ENCODE measurements around the gene SLC19A3. TPM values are rescaled to one million over a fixed set of nuclear protein-coding genes. Genes with fewer than 3 reads are reported as not detected.
"Not testable (repeated sequence)": the region's sequence is repeated elsewhere in the genome, so short reads cannot be mapped to it uniquely, and the experiment has no call there.

SLC19A3 gene
- total RNA-seq, 1 experiment from 2014 or later, result not detected

DNA sequence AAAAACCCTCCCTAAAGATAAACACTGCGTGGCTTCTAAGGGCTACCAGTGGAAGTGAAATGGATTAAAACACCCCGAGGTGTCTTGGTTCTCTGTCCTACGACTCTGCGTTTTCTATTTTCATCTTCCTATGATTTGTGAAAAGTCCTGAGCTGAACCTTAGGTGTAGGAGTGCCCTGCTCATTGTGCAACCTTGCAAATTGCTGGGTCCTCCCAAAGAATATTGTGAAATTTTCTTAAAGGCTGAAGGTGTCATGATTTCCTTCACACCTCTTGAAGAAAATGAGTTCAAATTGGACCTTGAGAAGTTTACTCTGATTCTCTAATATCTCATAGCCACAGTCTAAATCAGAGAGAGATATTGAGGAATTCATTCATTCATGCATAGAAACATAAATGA lies 1.8 kb upstream of the SLC19A3 start:
- DNase-seq, result no peak
- Histone ChIP-seq H3K4me1 (no peaks in the 10 kb centered on the region), H3K27me3 (no peaks in the 10 kb centered on the region)

DNA sequence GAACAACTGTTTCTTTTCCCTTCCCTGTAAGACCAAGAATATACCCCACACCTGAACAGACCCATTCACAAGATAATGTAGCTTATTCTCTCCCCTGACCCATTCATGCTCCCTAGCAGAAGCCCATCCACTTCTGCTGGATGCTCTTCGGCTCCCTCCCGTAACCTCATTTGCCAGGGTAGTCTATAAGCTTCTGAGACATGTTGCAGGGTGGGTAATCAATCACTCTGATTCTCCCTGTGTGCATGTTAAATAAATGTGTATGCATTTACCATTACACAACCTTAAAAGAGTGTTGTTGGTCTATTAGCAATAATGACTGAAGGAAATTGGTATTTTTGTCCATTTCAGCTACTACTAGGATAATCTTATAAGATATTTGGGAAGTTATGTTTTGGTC lies 1.3 kb downstream of the SLC19A3 start:
- Histone ChIP-seq H3K27ac (no peak overlapping the region), H3K36me3 (no peaks in the 10 kb centered on the region), H3K9me3 (replicated peaks) (no peaks in the 10 kb centered on the region), H3K4me1 (no peaks in the 10 kb centered on the region), H3K4me3 (no peak overlapping the region), H3K27me3 (no peaks in the 10 kb centered on the region)
- no peak for DNase-seq

More for the DNA sequence above, 1.8 kb upstream of the SLC19A3 start:
- Histone ChIP-seq H3K36me3 (no peaks in the 10 kb centered on the region), H3K4me3 (no peak overlapping the region), H3K27ac (no peak overlapping the region), H3K9me3 (replicated peaks) (no peaks in the 10 kb centered on the region)

DNA sequence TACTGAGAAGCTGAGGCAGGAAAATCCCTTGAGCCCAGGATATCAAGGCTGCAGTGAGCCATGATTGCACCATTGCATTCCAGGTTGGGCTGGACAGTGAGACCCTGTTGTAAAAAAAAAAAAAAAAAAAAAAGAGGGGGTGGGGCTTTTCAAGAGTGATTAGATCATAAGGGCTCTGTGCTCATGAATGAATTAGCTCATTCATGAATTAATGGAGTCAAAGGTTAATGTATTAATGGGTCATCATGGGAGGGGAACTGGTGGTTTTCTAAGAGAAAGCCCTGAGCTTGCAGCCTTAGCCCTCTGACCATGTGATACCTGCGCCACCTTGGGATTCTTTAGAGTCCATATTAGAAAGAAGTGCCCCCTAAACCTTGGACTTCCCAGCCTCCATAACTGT lies 4.5 kb downstream of the SLC19A3 start:
- H3K36me3 ChIP-seq, result no peaks in the 10 kb centered on the region
- DNase-seq, result no peak
- H3K4me1 ChIP-seq, result no peaks in the 10 kb centered on the region
- no peak overlapping the region for H3K4me3 ChIP-seq
- no peaks in the 10 kb centered on the region for H3K9me3 ChIP-seq (replicated peaks)
- H3K27ac ChIP-seq, result no peak overlapping the region
- H3K27me3 ChIP-seq, result no peaks in the 10 kb centered on the region; the same call in 1 of the 2 replicates

DNA sequence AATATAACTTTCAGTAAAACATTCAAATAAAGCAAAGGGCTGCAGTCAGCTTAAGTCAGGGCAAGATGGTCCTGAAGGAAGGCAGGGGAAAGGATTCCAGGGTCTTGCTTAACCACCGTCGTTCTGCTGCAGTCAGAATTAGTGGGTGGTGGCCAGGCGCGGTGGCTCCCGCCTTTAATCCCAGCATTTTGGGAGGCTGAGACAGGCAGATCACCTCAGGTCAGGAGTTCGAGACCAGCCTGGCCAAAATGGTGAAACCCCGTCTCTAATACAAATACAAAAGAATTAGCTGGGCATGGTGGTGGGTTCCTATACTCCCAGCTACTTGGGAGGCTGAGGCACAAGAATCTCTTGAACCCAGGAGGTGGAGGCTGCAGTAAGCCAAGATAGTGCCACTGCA lies 6.8 kb downstream of the SLC19A3 start:
- H3K4me3 ChIP-seq, result no peak overlapping the region
- no peaks in the 10 kb centered on the region for H3K4me1 ChIP-seq
- H3K36me3 ChIP-seq, result no peaks in the 10 kb centered on the region
- H3K9me3 ChIP-seq (replicated peaks), result no peaks in the 10 kb centered on the region
- no peak overlapping the region for H3K27ac ChIP-seq
- no peak for DNase-seq
- H3K27me3 ChIP-seq, result no peaks in the 10 kb centered on the region; the same call in 1 of the 2 replicates

DNA sequence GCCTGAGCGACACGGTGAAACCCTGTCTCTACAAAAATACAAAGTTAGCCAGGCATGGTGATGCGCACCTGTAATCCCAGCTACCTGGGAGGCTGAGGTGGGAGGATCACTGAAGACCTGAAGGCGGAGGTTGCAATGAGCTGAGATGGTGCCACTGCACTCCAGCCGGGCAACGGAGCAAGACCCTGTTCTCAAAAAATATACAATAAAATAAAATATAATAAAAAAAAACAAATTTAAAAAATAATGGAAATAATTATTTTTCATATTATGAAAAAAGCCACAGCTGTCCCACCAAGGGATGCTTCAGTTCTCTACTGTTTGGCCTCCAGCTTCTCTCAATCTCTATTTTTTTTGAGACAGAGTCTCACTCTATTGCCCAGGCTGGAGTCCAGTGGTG lies 10.4 kb downstream of the SLC19A3 start:
- no peaks in the 10 kb centered on the region; the same call in 1 of the 2 replicates for H3K27me3 ChIP-seq
- no peaks in the 10 kb centered on the region for H3K36me3 ChIP-seq
- no peak for DNase-seq
- H3K4me3 ChIP-seq, result no peak overlapping the region
- peaks cover 15% of the 10 kb centered on the region for H3K4me1 ChIP-seq
- no peaks in the 10 kb centered on the region for H3K9me3 ChIP-seq (replicated peaks)
- H3K27ac ChIP-seq, result no peak overlapping the region

DNA sequence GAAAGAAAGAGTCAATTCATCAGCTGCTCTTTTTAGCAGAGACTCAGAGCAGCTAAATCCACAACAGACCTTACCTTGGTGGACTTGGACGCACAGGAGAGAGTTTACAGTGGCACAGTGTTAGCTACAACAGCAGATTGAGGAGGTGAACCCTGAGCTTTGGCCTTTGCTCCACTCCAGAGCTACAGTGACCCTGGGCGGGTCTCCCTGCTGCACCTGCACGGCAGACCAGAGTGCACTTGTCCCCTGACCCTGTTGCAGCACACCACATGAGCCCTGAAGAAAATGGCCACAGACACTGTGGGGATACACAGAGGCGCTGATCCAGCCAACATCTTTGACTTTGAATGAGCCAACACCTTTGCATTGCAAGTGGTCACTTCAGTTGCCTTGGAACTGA lies 11.0 kb downstream of the SLC19A3 start:
- DNase-seq, result no peak
- H3K36me3 ChIP-seq, result no peaks in the 10 kb centered on the region

DNA sequence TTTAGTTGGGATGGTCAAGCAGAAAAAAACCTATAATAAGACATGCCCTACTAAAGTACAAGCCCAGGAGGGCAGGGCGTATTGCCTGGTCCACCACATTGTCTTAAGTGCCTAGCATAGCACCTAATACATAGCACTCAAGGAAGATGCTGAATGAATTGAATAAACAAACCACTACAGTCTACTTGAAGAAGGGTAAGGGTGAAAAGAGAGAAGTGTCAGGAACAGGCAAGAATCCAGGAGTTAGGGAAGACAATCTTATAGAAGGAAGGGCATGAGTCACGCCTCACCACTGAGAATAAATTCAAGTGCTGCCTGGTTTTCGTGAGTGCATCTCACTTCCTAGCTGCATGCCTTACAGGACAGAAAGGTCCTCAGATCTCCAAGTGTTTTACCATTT lies 13.9 kb downstream of the SLC19A3 start:
- no peak for DNase-seq
- no peak overlapping the region for H3K27ac ChIP-seq
- peaks cover 15% of the 10 kb centered on the region for H3K4me1 ChIP-seq
- no peaks in the 10 kb centered on the region; the same call in 1 of the 2 replicates for H3K27me3 ChIP-seq
- no peaks in the 10 kb centered on the region for H3K36me3 ChIP-seq
- no peak overlapping the region for H3K4me3 ChIP-seq
- H3K9me3 ChIP-seq (replicated peaks), result no peaks in the 10 kb centered on the region

More for the DNA sequence above, 11.0 kb downstream of the SLC19A3 start:
- Histone ChIP-seq H3K9me3 (replicated peaks) (no peaks in the 10 kb centered on the region), H3K4me1 (peaks cover 15% of the 10 kb centered on the region), H3K4me3 (no peak overlapping the region), H3K27ac (no peak overlapping the region), H3K27me3 (no peaks in the 10 kb centered on the region; the same call in 1 of the 2 replicates)

DNA sequence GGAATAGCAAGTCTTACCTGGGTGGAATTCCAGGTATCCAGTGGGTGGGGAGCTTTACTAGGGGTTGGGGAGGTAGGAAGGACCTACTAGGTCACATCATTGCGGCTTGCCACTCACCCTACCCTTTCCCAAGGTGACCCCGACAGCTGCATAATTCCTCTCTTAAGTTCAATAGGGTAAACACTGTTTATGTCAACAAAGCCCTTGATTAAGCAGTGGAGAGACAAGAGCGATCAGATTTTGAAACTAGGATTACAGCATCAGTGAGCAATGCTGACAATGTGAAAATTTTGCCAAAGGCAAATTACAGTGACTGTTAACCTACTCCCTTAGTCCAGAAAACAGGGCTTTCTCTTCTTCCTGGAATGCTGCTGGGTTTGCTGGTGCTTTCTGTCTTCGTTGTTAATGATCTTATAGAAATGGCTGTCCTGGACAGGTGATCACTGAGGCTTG lies 14.5 kb downstream of the SLC19A3 start:
- Histone ChIP-seq H3K4me3 (no peak overlapping the region), H3K27me3 (no peaks in the 10 kb centered on the region), H3K9me3 (replicated peaks) (no peaks in the 10 kb centered on the region), H3K36me3 (no peaks in the 10 kb centered on the region), H3K27ac (no peak overlapping the region), H3K4me1 (peaks cover 15% of the 10 kb centered on the region)
- DNase-seq, result peak; percentile 31 to 39

DNA sequence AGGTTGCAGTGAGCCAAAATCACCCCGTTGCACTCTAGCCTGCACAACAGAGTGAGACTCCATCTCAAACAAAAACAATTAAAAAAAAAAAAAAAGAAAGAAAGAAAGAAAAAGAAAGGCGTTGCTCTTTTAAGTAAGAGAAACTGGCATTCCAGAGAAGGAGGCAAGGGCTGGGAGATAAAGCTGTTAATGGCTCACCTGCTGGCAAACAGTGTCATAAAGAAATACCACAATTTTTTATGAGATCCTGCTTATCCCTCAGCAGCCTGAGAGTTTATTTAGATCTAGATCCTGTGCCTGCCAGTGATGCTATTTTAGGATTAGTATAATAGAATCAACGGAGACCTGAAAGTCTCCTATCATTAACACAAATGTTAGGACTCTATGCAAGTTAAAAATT lies 16.3 kb downstream of the SLC19A3 start:
- H3K4me3 ChIP-seq, result no peak overlapping the region
- H3K36me3 ChIP-seq, result no peaks in the 10 kb centered on the region
- H3K27me3 ChIP-seq, result no peaks in the 10 kb centered on the region
- DNase-seq, result no peak
- no peak overlapping the region for H3K27ac ChIP-seq
- peaks cover 15% of the 10 kb centered on the region for H3K4me1 ChIP-seq
- H3K9me3 ChIP-seq (replicated peaks), result no peaks in the 10 kb centered on the region

DNA sequence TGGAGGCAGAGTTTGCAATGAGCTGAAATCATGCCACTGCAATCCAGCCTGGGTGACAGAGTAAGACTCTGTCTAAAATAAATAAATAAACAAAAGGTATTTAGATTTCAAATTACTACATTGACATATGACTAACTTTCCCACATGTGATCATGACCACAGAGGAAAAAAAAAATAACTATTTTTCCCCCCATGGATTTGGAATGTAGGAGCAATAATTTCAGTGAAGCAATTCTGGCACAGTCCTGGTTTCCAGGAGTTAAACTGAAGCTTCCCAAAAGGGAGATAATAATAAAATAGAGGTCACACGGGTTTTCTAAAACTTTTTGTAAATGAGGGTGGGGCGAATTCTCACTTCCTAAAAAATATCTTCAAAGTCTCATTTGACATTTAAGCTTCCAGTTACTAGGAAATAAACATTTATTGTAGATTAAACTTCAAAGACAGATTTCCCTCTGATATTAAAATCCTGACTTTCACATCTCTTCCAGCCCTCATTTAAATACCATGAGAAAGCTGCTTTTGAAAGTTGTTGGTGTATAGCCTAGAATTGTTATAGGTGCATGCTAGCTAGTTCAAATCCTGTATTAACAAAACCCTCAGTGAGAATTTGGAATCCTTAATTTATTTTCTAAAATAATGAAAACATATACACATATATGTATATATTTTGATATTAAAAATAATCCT lies 20.7 kb downstream of the SLC19A3 start:
- H3K4me1 ChIP-seq, result no peaks in the 10 kb centered on the region
- H3K4me3 ChIP-seq, result no peak overlapping the region
- no peaks in the 10 kb centered on the region for H3K36me3 ChIP-seq
- no peak for DNase-seq
- no peaks in the 10 kb centered on the region for H3K9me3 ChIP-seq (replicated peaks)
- no peak overlapping the region for H3K27ac ChIP-seq
- H3K27me3 ChIP-seq, result no peaks in the 10 kb centered on the region

DNA sequence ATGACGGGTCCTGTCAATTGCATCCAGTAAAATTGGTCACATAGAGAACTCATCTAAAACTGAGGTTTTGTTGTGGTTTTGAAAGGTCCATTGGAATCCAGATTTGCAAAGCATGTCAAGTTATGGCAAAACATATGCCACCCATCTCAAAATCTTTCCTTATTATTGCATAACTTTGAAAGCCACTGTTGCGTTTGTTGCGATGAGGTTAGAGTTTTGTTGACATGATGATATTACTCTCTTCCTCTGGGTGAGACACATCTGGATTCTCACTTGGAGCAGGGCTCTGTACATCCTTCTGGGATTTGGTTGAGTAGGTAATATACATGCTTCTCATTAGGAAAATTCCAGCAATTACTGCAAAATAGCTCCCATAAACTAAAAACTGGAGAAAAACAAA lies 30.6 kb downstream of the SLC19A3 start:
- no peaks in the 10 kb centered on the region for H3K36me3 ChIP-seq
- no peak overlapping the region for H3K4me3 ChIP-seq
- no peak for DNase-seq
- H3K27me3 ChIP-seq, result no peaks in the 10 kb centered on the region
- H3K4me1 ChIP-seq, result no peaks in the 10 kb centered on the region
- no peaks in the 10 kb centered on the region for H3K9me3 ChIP-seq (replicated peaks)
- no peak overlapping the region for H3K27ac ChIP-seq

DNA sequence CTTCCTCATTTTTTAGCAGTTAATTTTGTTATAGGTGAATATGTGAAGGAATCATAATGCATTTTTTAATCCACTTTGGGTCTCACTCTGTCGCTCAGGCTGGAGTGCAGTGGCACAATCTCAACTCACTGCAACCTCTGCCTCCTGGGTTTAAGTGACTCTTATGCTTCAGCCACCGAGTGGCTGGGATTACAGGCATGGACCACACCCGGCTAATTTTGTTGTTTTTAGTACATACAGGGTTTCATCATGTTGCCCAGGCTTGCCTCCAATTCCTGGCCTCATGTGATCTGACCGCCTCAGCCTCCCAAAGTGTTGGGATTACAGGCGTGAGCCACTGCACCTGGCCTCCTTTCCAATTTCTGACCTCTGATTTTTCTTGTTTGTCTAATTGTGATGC lies 33.6 kb downstream of the SLC19A3 start:
- Histone ChIP-seq H3K27ac (no peak overlapping the region), H3K27me3 (no peaks in the 10 kb centered on the region), H3K36me3 (no peaks in the 10 kb centered on the region), H3K4me1 (no peaks in the 10 kb centered on the region), H3K9me3 (replicated peaks) (no peaks in the 10 kb centered on the region), H3K4me3 (no peak overlapping the region)
- no peak for DNase-seq

DNA sequence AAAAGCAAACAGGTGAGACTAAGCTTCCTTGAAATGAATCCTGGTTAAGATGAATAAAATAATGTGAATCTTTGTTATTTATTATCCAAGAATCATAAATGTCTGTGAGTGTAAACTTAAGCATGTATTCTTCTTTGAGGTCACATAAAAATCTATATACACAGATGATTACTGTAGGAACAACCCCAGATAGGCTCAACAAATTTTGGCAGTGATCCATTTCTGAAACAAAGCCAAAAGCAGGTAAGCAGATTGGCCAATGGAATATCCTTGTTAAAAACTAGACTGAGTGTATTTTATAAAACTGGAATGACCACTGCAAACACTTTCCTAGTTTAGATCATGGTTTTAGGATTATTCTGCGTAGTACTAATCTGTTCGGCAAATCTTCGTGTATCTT lies 39.9 kb downstream of the SLC19A3 start:
- H3K9me3 ChIP-seq (replicated peaks), result no peaks in the 10 kb centered on the region
- no peaks in the 10 kb centered on the region for H3K27me3 ChIP-seq
- no peaks in the 10 kb centered on the region for H3K4me1 ChIP-seq
- H3K4me3 ChIP-seq, result no peak overlapping the region
- no peak overlapping the region for H3K27ac ChIP-seq
- no peaks in the 10 kb centered on the region for H3K36me3 ChIP-seq
- DNase-seq, result no peak

DNA sequence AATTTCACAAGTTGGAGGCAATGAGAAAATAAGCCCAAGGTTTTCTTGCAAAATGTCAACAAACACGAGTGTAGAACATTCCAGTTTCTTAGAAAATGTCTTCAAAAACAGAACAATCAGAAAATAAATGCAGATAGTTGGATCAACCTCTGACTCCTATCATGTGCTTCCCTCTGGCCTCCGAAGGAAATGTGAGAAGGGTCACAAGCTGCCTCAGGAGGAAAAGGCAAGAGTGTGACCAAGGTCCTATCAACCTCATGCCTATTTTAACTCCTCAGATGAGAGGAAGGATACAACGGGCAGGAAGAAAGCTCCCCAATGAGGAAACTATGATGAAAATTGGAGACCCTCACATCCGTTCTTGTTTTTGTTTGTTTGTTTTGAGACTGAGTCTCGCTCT lies 43.3 kb downstream of the SLC19A3 start:
- DNase-seq, result no peak
- no peaks in the 10 kb centered on the region for H3K9me3 ChIP-seq (replicated peaks)
- no peaks in the 10 kb centered on the region for H3K36me3 ChIP-seq
- H3K27me3 ChIP-seq, result no peaks in the 10 kb centered on the region
- no peak overlapping the region for H3K4me3 ChIP-seq
- no peaks in the 10 kb centered on the region for H3K4me1 ChIP-seq
- H3K27ac ChIP-seq, result no peak overlapping the region

DNA sequence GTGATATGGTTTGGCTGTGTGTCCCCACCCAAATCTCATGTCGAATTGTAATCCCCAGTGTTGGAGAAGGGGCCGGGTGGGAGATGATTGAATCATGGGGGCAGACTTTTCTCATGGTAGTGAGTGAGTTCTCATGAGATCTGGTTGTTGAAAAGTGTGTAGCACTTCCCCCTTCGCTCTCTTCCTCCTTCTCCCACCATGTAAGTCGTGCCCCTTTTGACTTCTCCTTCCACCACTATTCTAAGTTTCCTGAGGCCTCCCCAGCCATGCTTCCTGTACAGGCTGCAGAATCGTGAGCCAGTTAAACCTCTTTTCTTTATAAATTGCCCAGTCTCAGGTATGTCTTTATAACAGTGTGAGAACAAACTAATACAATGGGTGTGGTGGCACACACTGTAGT lies 44.2 kb downstream of the SLC19A3 start:
- H3K4me1 ChIP-seq; H3K4me3 ChIP-seq; H3K9me3 ChIP-seq (replicated peaks); DNase-seq; H3K36me3 ChIP-seq; H3K27ac ChIP-seq; H3K27me3 ChIP-seq: not testable (repeated sequence)

Measured in SJCRH30 (cell line).